Activated T-helper 2 cell treated with anti-CD3 and anti-CD28 coated beads, Interferon-gamma antibody, Interleukin-2, Interleukin-4, amounts not matched to agents 10 μg/mL and 5 μg/mL and 100 μg/mL, durations not matched to agents 14 hours and 24 hours and 36 hours (primary cell): Measurements from ENCODE around the gene ZNF330. TPM values are rescaled to one million over a fixed set of nuclear protein-coding genes. Genes with fewer than 3 reads are reported as not detected.

Experiments used
- DNase-seq: peaks from one replicate; pipeline ENCODE4 v3.0.0; 2021; ENCODE audit warnings: low spot score
- H3K27ac Mint-ChIP-seq: one replicate; pipeline ENCODE4 v1.8.0; 2021; ENCODE audit warnings: mixed read lengths
- H3K27me3 Mint-ChIP-seq: one replicate; pipeline ENCODE4 v1.8.0; 2021; ENCODE audit warnings: low read depth, mixed read lengths
- H3K36me3 Mint-ChIP-seq: one replicate; pipeline ENCODE4 v1.8.0; 2021; ENCODE audit warnings: low read depth, mixed read lengths
- H3K4me1 Mint-ChIP-seq: one replicate; pipeline ENCODE4 v1.8.0; 2021; ENCODE audit warnings: low read depth, mixed read lengths
- H3K4me3 Mint-ChIP-seq: one replicate; pipeline ENCODE4 v1.8.0; 2021; ENCODE audit warnings: low read depth, mild to moderate bottlenecking, moderate library complexity, mixed read lengths
- H3K9me3 Mint-ChIP-seq: one replicate; pipeline ENCODE4 v1.8.0; 2021; ENCODE audit warnings: mixed read lengths
- intact Hi-C: fragments of 100-400 bp; cut with micrococcal nuclease; formaldehyde crosslinking; loops from one replicate; pipeline ENCODE4 v1.15.1; 2023
- total RNA-seq: library from RNA; stranded (reverse); gene quantifications from 2 replicates; pipeline ENCODE4 v1.2.3, GENCODE V29; 2022

Gene ZNF330
- total RNA-seq, 1 donor from 2014 or later, result 57.9 TPM

DNA sequence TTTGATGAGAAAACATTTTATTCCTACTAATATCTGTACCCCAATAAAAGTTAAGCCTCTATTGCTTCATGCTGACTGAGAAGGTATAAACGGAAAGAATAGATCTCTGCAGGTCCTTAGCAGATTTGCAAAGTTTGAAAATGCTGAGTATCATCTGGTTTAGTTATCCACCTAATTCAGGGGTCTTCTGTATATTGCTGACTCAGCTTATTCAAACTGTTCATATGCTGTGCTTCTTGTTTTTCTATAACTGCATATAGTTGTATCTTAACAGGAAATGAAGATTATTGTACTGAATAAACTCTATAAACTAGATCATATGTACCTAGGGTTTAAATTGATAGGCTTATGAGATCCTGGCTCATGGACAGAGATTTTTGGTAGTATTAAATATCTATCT, 23.7 kb downstream of the ZNF330 start:
- no peak overlapping the region for H3K4me3 Mint-ChIP-seq
- intact Hi-C loops, result no loop called here
- H3K27ac Mint-ChIP-seq, result no peak overlapping the region
- peaks cover 4% of the 10 kb centered on the region for H3K27me3 Mint-ChIP-seq
- H3K9me3 Mint-ChIP-seq, result no peaks in the 10 kb centered on the region
- no peak for DNase-seq
- H3K36me3 Mint-ChIP-seq, result no peaks in the 10 kb centered on the region
- H3K4me1 Mint-ChIP-seq, result peaks cover 8% of the 10 kb centered on the region

DNA sequence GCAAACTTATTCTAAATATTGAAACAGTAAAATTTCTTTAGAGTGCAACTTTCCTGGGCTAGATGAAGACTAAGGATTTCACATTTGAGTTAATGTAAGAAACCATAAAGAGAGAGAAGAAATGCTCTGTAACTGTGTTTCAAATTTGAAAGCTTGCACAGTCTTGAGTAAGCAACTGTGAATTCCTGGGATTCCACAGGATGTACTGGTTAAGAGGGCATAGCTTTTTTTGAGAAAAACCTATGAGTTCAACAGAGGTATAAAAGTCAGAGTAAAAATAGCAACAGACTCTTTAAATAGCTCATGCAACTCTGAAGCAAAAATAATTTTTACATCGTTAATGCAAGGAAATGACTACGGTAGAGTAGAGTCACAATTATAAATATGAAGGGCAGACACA, 25.5 kb downstream of the ZNF330 start:
- no peak overlapping the region for H3K4me3 Mint-ChIP-seq
- H3K9me3 Mint-ChIP-seq, result no peaks in the 10 kb centered on the region
- H3K27ac Mint-ChIP-seq, result no peak overlapping the region
- no peaks in the 10 kb centered on the region for H3K36me3 Mint-ChIP-seq
- no peaks in the 10 kb centered on the region for H3K27me3 Mint-ChIP-seq
- no peak for DNase-seq
- intact Hi-C loops, result no loop called here
- peaks cover 8% of the 10 kb centered on the region for H3K4me1 Mint-ChIP-seq

DNA sequence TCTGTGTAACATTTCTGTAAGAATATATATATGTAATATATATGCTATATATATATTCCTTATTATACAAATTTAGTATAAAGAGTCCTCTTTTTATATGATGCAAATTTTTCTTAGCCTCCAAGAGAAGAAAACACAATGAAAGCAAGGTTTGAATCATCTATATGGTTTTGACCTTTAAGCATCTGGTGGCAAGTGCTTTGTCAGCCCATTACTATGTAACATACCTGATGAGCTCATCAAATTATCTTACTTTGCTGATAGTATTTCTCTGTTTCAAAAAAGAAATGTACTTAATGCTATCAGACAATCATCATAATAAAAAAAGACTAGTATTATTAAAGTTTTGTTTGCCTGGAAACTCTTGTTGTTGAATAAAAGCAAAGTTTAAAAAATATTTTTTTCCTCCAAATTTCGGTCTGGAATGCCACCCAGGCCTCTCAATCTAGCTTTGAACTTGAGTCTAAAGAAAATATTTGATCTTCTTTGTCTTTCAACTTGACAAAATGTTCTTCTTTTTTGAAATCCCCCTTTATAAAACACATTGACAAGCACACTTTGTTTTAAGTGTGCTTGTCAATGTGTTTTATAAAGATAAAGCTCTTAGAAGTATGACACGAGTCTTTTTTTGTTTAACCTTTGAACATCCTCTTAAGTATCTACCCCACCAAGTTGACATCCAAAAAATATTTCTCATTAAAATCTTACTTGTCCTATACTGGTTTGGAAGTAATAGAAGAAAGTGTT, 26.2 kb downstream of the ZNF330 start:
- no peak overlapping the region for H3K27ac Mint-ChIP-seq
- peaks cover 8% of the 10 kb centered on the region for H3K4me1 Mint-ChIP-seq
- no peak for DNase-seq
- H3K4me3 Mint-ChIP-seq, result no peak overlapping the region
- no peaks in the 10 kb centered on the region for H3K27me3 Mint-ChIP-seq
- intact Hi-C loops, result no loop called here
- H3K9me3 Mint-ChIP-seq, result no peaks in the 10 kb centered on the region
- H3K36me3 Mint-ChIP-seq, result no peaks in the 10 kb centered on the region

GRCh38 chr4:141247430-141247780, 26.7 kb downstream of the ZNF330 start:
- Mint-ChIP-seq H3K4me3 (no peak overlapping the region), H3K9me3 (no peaks in the 10 kb centered on the region)
- intact Hi-C loops, result no loop called here

GRCh38 chr4:141248029-141248428, 27.3 kb downstream of the ZNF330 start:
- no peak overlapping the region for H3K4me3 Mint-ChIP-seq
- intact Hi-C loops, result no loop called here
- H3K36me3 Mint-ChIP-seq, result no peaks in the 10 kb centered on the region
- H3K27ac Mint-ChIP-seq, result no peak overlapping the region
- H3K4me1 Mint-ChIP-seq, result peaks cover 8% of the 10 kb centered on the region
- H3K9me3 Mint-ChIP-seq, result no peaks in the 10 kb centered on the region
- no peak for DNase-seq
- H3K27me3 Mint-ChIP-seq, result no peaks in the 10 kb centered on the region

More at GRCh38 chr4:141247430-141247780, 26.7 kb downstream of the ZNF330 start:
- no peaks in the 10 kb centered on the region for H3K27me3 Mint-ChIP-seq
- DNase-seq, result no peak
- no peaks in the 10 kb centered on the region for H3K36me3 Mint-ChIP-seq
- H3K27ac Mint-ChIP-seq, result no peak overlapping the region
- H3K4me1 Mint-ChIP-seq, result peaks cover 8% of the 10 kb centered on the region

GRCh38 chr4:141248486-141248885, 27.8 kb downstream of the ZNF330 start:
- Mint-ChIP-seq H3K36me3 (no peaks in the 10 kb centered on the region), H3K4me1 (peaks cover 8% of the 10 kb centered on the region), H3K9me3 (no peaks in the 10 kb centered on the region), H3K27ac (no peak overlapping the region), H3K27me3 (no peaks in the 10 kb centered on the region), H3K4me3 (no peak overlapping the region)
- DNase-seq, result no peak
- intact Hi-C loops, result no loop called here

DNA sequence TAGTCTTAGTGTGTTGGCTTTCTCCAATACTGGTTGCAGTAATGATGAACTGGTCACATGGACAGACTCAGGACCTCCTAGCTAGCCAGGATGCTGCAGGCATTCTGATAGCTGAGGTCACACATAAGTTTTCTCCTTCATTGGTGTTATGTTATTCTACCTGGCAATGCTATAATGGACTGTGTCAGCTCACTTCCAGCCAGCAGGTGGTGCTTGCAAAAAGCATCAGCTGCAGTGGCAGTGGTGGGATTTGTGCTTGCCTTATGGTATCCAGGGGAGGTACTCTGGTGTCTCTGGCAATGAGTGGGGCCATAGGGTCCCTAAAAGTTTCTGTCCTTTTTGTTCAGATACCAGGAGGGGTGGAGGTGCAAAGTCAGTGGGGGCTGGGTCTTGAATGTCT, 33.6 kb downstream of the ZNF330 start:
- Mint-ChIP-seq H3K27ac (no peak overlapping the region), H3K4me1 (no peaks in the 10 kb centered on the region), H3K36me3 (no peaks in the 10 kb centered on the region), H3K9me3 (no peaks in the 10 kb centered on the region), H3K27me3 (peaks cover 11% of the 10 kb centered on the region), H3K4me3 (no peak overlapping the region)
- no peak for DNase-seq
- intact Hi-C loops, result no loop called here

- no peaks in the 10 kb centered on the region for H3K9me3 Mint-ChIP-seq
- H3K27me3 Mint-ChIP-seq, result peaks cover 11% of the 10 kb centered on the region
- DNase-seq, result no peak
- intact Hi-C loops, result no loop called here
- H3K4me3 Mint-ChIP-seq, result no peak overlapping the region
- H3K36me3 Mint-ChIP-seq, result no peaks in the 10 kb centered on the region
- H3K27ac Mint-ChIP-seq, result no peak overlapping the region
- no peaks in the 10 kb centered on the region for H3K4me1 Mint-ChIP-seq
Observed at GRCh38 chr4:141255016-141255415, 34.3 kb downstream of the ZNF330 start.

- intact Hi-C loops, result no loop called here
- Mint-ChIP-seq H3K27ac (no peak overlapping the region), H3K36me3 (no peaks in the 10 kb centered on the region), H3K9me3 (no peaks in the 10 kb centered on the region), H3K4me3 (no peak overlapping the region), H3K27me3 (peaks cover 17% of the 10 kb centered on the region), H3K4me1 (no peaks in the 10 kb centered on the region)
- DNase-seq, result no peak
Observed at GRCh38 chr4:141258558-141258957, 37.9 kb downstream of the ZNF330 start.

DNA sequence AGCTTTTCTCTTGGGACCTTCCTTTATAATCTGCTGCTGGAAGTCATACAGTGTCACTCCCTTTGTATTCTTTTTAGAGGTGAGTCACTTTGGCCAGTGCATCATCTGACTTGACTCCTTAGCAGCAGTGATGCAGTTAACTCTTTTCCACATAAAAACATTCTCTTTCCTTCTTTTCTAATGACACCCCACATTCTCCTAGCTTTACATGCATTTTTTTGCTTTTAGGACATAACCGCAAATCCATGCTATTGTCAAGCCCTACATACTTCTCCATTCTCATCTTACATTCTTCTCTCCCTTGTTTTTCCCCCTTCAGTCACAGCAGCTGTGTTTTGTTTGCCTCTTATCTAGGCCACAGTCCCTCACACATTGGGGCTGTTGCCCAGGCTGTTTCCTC, 55.1 kb downstream of the ZNF330 start:
- Mint-ChIP-seq H3K36me3 (no peaks in the 10 kb centered on the region), H3K9me3 (no peaks in the 10 kb centered on the region), H3K27ac (no peak overlapping the region), H3K4me1 (no peaks in the 10 kb centered on the region), H3K4me3 (no peak overlapping the region), H3K27me3 (no peaks in the 10 kb centered on the region)
- intact Hi-C loops, result no loop called here
- DNase-seq, result no peak

GRCh38 chr4:141283152-141283551, 62.5 kb downstream of the ZNF330 start:
- no peaks in the 10 kb centered on the region for H3K4me1 Mint-ChIP-seq
- no peak overlapping the region for H3K27ac Mint-ChIP-seq
- intact Hi-C loops, result no loop called here
- peaks cover 7% of the 10 kb centered on the region for H3K27me3 Mint-ChIP-seq
- DNase-seq, result no peak
- H3K36me3 Mint-ChIP-seq, result no peaks in the 10 kb centered on the region
- no peaks in the 10 kb centered on the region for H3K9me3 Mint-ChIP-seq
- H3K4me3 Mint-ChIP-seq, result no peak overlapping the region

GRCh38 chr4:141283563-141283962, 62.9 kb downstream of the ZNF330 start:
- intact Hi-C loops, result no loop called here
- H3K27ac Mint-ChIP-seq, result no peak overlapping the region
- DNase-seq, result no peak
- no peaks in the 10 kb centered on the region for H3K36me3 Mint-ChIP-seq
- no peaks in the 10 kb centered on the region for H3K9me3 Mint-ChIP-seq
- peaks cover 8% of the 10 kb centered on the region for H3K27me3 Mint-ChIP-seq
- no peaks in the 10 kb centered on the region for H3K4me1 Mint-ChIP-seq
- no peak overlapping the region for H3K4me3 Mint-ChIP-seq
